ENCODE results near the gene URB2.

The URB2 gene

DNA sequence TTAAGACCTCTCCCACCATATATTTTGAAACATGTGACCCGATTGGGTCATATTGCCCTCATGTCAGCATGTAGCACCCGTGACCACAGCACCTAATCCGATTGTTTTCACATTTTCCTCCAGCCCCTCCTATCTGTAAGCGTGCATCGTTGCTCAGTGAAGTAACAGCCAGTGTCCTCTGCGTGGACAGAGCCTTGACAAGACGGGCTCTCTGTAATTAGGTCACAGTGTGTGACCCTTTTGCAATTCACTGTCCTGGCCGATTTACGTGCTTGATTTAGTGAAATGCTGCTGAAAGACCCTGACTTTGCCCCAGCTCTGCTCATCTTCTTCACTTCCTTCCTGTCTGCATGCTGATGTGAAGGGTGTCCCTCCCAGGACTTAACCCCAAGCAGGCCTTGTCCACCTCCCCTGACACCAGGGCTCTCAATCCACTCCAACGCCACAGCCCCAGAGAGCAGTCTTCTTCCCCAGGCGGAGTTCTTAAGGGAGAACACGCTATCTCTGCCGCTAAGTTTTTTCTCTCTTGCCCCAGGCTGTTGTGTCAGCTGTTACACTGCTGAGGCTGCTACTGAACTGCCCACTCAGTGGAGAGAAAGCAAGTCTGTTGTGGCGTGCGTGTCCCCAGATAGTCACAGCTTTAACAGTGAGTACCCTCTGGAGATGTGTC lies 19.4 kb downstream of the URB2 start:
- TF ChIP-seq, protein P1, sequence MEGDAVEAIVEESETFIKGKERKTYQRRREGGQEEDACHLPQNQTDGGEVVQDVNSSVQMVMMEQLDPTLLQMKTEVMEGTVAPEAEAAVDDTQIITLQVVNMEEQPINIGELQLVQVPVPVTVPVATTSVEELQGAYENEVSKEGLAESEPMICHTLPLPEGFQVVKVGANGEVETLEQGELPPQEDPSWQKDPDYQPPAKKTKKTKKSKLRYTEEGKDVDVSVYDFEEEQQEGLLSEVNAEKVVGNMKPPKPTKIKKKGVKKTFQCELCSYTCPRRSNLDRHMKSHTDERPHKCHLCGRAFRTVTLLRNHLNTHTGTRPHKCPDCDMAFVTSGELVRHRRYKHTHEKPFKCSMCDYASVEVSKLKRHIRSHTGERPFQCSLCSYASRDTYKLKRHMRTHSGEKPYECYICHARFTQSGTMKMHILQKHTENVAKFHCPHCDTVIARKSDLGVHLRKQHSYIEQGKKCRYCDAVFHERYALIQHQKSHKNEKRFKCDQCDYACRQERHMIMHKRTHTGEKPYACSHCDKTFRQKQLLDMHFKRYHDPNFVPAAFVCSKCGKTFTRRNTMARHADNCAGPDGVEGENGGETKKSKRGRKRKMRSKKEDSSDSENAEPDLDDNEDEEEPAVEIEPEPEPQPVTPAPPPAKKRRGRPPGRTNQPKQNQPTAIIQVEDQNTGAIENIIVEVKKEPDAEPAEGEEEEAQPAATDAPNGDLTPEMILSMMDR (conservative IDR thresholded peaks at IDR 0.05; ENCODE audit: low read length), result no peak
- H3K4me3 ChIP-seq (ENCODE audit: low read length), result no peak overlapping the region
- no peak for DNase-seq (ENCODE audit: low read depth)

DNA sequence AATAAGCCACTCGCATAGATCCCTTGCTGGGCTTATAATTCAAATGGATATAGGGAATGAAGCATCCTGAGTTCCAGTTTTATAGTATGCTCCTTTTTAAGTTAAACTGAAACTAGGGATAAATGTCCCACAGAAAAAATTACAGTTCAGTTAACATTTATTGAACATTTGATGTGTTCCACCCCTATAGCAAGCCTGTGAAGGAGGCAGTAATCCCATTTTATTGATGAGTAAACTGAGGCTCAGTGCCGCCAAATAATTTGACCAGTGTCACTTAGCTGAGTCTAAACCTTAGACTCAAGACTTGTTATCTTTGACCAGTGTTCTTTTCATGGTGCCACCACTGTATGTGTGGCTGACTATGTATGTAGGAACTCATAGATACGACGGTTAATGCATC lies 22.4 kb downstream of the URB2 start:
- DNase-seq (ENCODE audit: low read depth), result no peak
- no peak overlapping the region for H3K4me3 ChIP-seq (ENCODE audit: low read length)
- TF ChIP-seq, protein P1 (conservative IDR thresholded peaks at IDR 0.05; ENCODE audit: low read length), result no peak

DNA sequence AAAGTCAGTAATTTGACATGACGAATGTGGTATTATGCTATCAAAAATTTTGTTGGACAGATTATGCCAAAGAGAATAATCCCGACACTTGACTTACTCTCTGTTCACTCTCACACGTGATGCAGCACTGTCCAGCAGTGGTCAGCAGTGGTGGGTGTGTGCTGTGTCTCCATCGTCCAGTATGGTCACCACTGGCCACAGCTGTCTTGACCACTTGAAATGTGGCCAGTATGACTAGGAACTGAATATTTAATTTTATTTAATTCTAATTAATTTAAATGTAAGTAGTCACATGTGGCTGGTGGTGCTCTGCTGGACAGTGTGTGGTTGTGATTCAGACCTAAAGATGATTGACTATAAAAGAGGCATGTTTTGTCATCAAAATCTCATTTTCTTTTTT lies 24.0 kb downstream of the URB2 start:
- no peak for DNase-seq (ENCODE audit: low read depth)

DNA sequence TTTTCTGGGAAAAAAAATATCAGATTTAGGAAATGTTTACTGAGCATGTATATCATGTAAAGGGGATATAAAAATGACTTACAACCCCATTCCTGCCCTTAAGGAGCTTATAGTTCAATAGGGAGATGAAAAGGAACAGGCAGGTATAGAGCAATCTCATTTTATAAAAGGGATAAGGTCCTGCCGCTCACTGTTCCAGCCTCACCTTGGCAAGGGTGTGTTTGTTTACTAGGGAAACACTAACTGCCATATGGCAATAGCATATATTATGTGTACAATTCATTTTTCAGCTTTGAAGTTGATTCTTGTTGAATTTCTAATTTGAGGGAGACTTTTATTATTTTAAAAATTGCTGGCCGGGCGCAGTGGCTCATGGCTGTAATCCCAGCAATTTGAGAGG lies 25.5 kb downstream of the URB2 start:
- no peak for DNase-seq (ENCODE audit: low read depth)
- H3K4me3 ChIP-seq (ENCODE audit: low read length), result no peak overlapping the region
- TF ChIP-seq, protein P1 (conservative IDR thresholded peaks at IDR 0.05; ENCODE audit: low read length), result no peak

More for the DNA sequence above, 24.0 kb downstream of the URB2 start:
- H3K4me3 ChIP-seq (ENCODE audit: low read length), result no peak overlapping the region
- TF ChIP-seq, protein P1 (conservative IDR thresholded peaks at IDR 0.05; ENCODE audit: low read length), result no peak

DNA sequence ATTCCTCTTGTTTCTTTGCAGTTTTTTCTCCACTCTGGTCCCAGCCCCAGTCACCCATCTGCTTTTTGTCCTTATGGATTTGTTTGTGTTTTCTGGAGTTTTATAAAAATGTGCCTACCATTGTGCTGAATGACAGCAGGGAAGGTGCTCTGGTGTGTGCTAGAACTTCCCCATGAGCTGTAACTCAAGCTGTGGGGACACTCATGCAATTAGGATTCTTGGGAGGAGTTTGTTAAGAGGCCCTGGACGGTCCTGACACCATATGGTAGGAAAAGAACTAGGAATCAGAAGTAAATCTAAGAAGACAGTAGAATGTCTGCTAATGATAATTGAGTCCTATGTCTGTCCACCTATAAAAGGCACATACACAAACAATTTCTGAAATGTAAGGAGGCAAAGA lies 27.4 kb downstream of the URB2 start:
- TF ChIP-seq, protein P1 (conservative IDR thresholded peaks at IDR 0.05; ENCODE audit: low read length), result no peak
- H3K4me3 ChIP-seq (ENCODE audit: low read length), result no peak overlapping the region
- no peak for DNase-seq (ENCODE audit: low read depth)

DNA sequence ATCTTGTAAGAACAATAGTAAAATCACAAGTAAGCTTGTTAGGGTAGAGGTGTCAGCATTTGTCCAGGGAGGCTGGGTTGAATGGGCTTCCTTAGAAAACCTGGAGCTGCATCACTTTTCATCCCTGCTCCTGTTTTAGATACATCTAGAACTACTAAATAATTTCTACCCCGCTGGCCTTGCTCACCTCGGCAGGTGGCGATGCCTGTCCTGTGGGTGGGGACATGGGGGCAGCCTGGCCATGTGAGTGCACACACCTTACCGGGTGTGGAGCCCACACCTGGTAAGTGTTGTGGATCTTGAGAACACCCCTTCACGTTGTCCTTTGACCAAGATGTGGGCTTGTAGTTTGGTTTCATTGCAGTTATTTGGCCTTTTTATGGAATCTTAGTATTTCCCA lies 29.7 kb downstream of the URB2 start:
- no peak for DNase-seq (ENCODE audit: low read depth)
- TF ChIP-seq, protein P1 (conservative IDR thresholded peaks at IDR 0.05; ENCODE audit: low read length), result no peak
- no peak overlapping the region for H3K4me3 ChIP-seq (ENCODE audit: low read length)

DNA sequence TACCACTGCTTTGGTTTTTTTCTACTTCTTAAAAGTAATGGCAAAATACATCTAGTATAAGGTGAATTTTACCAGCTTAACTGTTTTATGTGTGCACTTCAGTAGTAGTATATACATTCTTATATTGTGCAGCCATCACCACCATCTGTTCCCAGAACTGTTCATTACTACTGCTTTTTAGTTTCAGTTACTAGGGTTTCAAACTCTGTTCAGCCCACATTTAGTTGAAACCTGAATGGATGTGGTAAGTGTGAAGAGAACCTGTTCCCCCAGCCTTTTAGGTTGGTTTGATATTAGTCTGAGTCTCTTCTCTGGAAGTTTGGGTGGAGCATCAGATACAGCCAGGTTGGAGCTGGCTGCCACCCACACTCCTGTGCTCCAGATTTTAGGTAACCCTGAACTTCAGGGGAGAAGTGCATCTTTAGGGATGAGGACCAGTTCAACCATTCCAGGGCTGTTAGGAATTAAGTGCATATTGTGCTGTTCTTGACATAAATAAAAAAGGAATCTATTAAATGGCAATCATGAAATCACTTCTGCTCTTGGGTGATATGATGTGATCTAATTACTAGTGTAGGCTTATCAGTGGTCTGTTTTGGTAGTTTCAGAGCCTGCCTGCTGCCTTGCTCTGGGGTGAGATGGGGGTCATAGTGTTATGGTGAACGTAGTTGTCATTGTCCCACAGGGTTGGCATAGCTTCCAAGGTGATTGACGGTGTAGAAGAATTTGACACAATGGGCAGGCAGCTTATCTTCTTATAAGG lies 32.1 kb downstream of the URB2 start:
- no peak for DNase-seq (ENCODE audit: low read depth)
- no peak overlapping the region for H3K4me3 ChIP-seq (ENCODE audit: low read length)
- TF ChIP-seq, protein P1 (conservative IDR thresholded peaks at IDR 0.05; ENCODE audit: low read length), result no peak
